ENCODE results near the gene GNMT.

The GNMT gene

DNA sequence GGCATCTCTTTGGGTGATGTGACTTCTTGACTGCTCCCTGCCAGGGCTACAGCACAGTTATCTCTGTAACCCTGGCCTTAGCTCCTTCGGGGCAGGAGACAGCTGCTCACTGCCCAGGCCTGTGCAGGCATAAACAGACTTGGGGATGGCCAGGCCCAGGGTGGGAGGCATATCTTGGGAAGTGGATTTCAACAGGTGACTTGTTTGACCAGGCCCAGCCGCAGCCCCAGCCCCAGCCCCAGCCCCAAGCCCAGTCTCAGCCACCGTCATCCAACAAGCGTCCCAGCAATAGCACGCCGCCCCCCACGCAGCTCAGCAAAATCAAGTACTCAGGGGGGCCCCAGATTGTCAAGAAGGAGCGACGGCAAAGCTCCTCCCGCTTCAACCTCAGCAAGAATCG is 45.7 kb downstream of the GNMT start:
- Histone ChIP-seq H3K4me3 (ENCODE audit: low read depth, low read length) (no peak overlapping the region), H3K36me3 (ENCODE audit: control insufficient read depth, insufficient read depth, low read length) (peaks cover 28% of the 10 kb centered on the region), H3K9ac (ENCODE audit: low read depth, low read length) (no peak overlapping the region), H3K9me3 (ENCODE audit: control insufficient read depth, insufficient read depth, low read length) (no peaks in the 10 kb centered on the region), H3K4me1 (ENCODE audit: control insufficient read depth, insufficient read depth, low read length) (no peaks in the 10 kb centered on the region), H3K27me3 (ENCODE audit: control insufficient read depth, insufficient read depth, low read length) (no peaks in the 10 kb centered on the region)

DNA sequence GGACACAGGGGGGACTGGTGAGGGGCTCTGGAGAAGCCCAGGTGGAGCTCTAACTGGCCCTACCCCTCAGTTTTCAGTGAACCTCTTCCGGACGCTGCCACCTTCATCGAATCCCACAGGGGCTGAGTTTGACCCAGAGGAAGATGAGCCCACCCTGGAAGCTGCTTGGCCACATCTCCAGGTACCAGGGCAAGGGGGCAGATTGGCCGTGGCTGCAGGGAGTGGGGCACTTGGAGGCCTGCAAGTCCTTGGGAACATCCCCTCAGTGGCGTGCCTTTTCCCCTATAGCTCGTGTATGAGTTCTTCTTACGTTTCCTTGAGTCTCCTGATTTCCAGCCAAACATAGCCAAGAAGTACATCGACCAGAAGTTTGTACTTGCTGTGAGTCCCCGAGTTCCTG is 46.6 kb downstream of the GNMT start:
- no peaks in the 10 kb centered on the region for H3K4me1 ChIP-seq (ENCODE audit: control insufficient read depth, insufficient read depth, low read length)
- no peak overlapping the region for H3K4me3 ChIP-seq (ENCODE audit: low read depth, low read length)
- no peaks in the 10 kb centered on the region for H3K27me3 ChIP-seq (ENCODE audit: control insufficient read depth, insufficient read depth, low read length)
- no peaks in the 10 kb centered on the region for H3K9me3 ChIP-seq (ENCODE audit: control insufficient read depth, insufficient read depth, low read length)
- H3K9ac ChIP-seq (ENCODE audit: low read depth, low read length): no peak overlapping the region
- H3K36me3 ChIP-seq (ENCODE audit: control insufficient read depth, insufficient read depth, low read length): peaks cover 36% of the 10 kb centered on the region

- H3K9ac ChIP-seq (ENCODE audit: low read depth, low read length): no peak overlapping the region
- H3K4me1 ChIP-seq (ENCODE audit: control insufficient read depth, insufficient read depth, low read length): peaks cover 5% of the 10 kb centered on the region
- H3K9me3 ChIP-seq (ENCODE audit: control insufficient read depth, insufficient read depth, low read length): no peaks in the 10 kb centered on the region
- no peak overlapping the region for H3K4me3 ChIP-seq (ENCODE audit: low read depth, low read length)
- peaks cover 36% of the 10 kb centered on the region for H3K36me3 ChIP-seq (ENCODE audit: control insufficient read depth, insufficient read depth, low read length)
- H3K27me3 ChIP-seq (ENCODE audit: control insufficient read depth, insufficient read depth, low read length): no peaks in the 10 kb centered on the region
Observed at GRCh38 chr6:43009124-43009523, 48.6 kb downstream of the GNMT start.

- Histone ChIP-seq H3K36me3 (ENCODE audit: control insufficient read depth, insufficient read depth, low read length) (peaks cover 36% of the 10 kb centered on the region), H3K4me1 (ENCODE audit: control insufficient read depth, insufficient read depth, low read length) (peaks cover 11% of the 10 kb centered on the region), H3K9me3 (ENCODE audit: control insufficient read depth, insufficient read depth, low read length) (no peaks in the 10 kb centered on the region), H3K4me3 (ENCODE audit: low read depth, low read length) (no peak overlapping the region), H3K27me3 (ENCODE audit: control insufficient read depth, insufficient read depth, low read length) (no peaks in the 10 kb centered on the region), H3K9ac (ENCODE audit: low read depth, low read length) (no peak overlapping the region)
Observed at GRCh38 chr6:43011207-43011606, 50.7 kb downstream of the GNMT start.

DNA sequence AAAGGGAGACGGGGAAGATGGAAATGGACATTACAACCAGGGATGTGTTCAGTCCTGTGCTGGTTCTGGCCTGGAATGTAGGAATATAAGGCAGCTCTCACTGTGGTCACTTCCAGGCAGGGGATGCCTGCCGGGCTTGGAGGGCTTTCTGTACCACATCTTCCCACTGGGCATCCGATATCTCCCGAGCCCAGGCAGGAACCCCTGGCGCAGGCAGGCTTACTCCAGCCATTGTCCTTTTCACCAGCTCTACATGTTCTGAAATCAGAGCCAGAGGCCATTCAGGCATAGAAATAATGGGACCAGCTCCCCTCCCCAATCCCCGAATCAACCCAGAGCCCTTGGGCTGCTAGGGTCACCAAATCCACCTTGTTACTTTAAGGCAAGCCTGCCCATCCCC is 51.8 kb downstream of the GNMT start:
- Histone ChIP-seq H3K9me3 (ENCODE audit: control insufficient read depth, insufficient read depth, low read length) (no peaks in the 10 kb centered on the region), H3K9ac (ENCODE audit: low read depth, low read length) (no peak overlapping the region), H3K4me1 (ENCODE audit: control insufficient read depth, insufficient read depth, low read length) (peaks cover 11% of the 10 kb centered on the region), H3K27me3 (ENCODE audit: control insufficient read depth, insufficient read depth, low read length) (no peaks in the 10 kb centered on the region), H3K36me3 (ENCODE audit: control insufficient read depth, insufficient read depth, low read length) (peaks cover 38% of the 10 kb centered on the region), H3K4me3 (ENCODE audit: low read depth, low read length) (peak overlapping the region; percentile 85)

DNA sequence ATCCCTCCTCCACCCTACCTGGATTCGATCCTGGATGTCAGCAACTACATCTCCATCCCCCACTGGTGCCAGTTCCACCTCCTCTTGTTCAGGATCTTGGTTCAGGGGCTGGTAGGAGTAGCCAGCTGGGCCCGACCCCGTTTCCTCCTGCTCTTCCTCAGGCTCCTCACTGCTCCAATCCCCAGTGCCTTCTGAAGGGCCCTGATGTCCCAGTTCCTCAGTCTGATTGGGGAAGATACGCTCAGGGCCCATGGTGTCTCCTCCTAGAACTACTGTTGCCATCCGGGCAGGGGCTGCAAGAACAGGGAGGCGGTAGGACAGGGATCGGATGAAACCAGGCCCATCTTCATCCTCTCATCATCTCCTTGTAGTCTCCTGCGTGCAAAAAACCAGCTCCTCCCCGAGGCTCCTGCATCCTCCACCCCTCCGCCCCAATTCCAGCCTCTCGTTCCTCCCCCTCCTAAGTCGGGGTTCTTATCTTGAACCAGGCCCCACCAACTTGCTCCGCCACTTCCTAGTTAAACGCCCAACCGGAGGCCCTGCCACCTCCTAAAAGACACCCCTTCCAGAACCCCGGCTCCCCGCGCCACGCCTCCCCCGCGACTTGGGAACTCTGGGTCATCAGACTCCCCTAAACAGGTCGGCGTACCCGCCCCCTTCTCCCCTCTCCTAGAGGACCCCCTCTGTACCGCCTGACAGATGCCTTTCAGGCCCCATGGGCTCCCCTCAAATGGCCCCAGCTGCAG is 52.7 kb downstream of the GNMT start:
- Histone ChIP-seq H3K4me3 (ENCODE audit: low read depth, low read length) (peak overlapping the region; percentile 85), H3K27me3 (ENCODE audit: control insufficient read depth, insufficient read depth, low read length) (no peaks in the 10 kb centered on the region), H3K9ac (ENCODE audit: low read depth, low read length) (peak overlapping the region; percentile 76), H3K9me3 (ENCODE audit: control insufficient read depth, insufficient read depth, low read length) (no peaks in the 10 kb centered on the region), H3K36me3 (ENCODE audit: control insufficient read depth, insufficient read depth, low read length) (peaks cover 39% of the 10 kb centered on the region), H3K4me1 (ENCODE audit: control insufficient read depth, insufficient read depth, low read length) (peaks cover 11% of the 10 kb centered on the region)
